Stimulated activated CD8-positive, alpha-beta memory T cell treated with anti-CD3 and anti-CD28 coated beads, Interleukin-12 subunit alpha, Interleukin-12 subunit beta, amount 100 ng/mL, for 24 hours (primary cell): ENCODE measurements around the gene TAPBPL.
"Not testable (repeated sequence)": the region's sequence is repeated elsewhere in the genome, so short reads cannot be mapped to it uniquely, and the experiment has no call there.

Source experiments
- DNase-seq: peaks from one replicate; pipeline ENCODE4 v3.0.0-alpha.2; 2020; ENCODE audit errors: extremely low read depth

Gene TAPBPL

DNA sequence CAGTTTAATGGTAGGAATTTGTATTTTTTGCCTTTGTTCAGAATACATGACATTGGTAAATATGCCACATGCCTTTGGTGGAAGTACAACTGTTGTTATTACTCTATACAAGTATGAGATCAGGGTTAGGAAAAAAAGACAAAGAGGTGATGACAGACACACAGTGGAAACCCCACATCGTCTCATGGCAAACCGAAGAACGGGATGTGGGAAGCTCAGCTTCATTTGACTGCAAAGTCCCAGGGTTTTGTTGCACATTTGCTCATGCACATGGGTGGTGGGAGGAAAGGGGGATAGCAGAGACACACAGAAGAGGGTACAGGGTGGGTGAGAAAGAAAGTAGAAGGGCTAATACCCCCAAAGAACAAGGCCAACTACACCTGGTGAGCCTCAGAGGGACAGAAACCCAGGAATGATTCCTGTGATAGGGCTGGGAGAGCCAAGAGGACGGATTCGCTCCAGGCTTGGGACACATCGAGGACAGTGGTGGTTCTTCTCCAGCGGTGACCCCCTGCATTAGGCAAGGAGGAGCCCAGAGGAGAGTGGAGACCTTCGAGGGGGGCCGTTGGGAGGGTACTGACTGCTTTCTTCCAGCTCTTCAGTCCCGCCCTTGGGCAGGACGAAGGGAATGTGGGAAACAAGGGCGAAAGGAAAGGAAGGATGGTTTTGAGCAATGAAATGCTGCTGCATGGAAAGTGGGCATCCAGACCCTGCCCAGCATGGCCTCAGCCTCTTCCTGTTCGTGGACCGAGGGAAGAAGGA lies 10.6 kb downstream of the TAPBPL start:
- DNase-seq: no peak

DNA sequence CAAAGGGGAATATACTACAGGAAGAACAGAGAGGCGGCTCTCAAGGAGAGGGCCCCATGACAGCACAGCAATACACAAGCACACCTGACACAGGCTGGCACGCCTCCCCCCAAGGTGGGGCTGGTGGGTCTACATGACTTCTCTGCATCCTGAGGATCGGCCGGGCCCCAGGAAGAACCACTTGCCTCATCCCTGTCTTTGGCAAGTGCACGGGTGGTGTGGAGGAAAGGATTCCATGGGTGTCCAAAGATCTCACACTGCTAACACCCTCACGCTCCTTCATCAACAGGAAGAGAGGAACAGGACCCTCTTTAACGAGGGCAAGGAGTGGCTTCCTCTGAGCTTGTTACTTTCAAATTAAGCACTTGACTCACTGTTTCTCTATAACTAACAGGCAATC lies 11.4 kb downstream of the TAPBPL start:
- no peak for DNase-seq

DNA sequence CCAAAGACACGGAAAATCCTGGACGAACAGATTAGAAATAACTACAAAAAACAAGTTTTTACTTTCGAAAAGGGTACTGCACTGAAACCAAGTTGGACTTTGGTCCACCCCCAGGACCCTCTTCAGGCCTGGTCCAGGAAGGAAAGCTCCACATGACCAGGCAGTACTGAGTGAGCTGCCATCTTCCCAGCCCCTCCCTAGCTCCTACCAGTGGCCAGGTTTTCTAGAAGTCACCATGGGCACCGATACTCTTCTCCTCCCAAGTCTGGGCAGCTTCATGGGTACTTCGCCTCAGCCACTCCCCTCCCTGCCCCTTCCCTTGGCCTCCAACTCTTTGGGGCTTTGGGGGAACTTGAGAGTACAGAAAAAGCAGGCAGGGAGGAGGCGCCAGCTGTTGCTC lies 12.0 kb downstream of the TAPBPL start:
- DNase-seq: no peak

DNA sequence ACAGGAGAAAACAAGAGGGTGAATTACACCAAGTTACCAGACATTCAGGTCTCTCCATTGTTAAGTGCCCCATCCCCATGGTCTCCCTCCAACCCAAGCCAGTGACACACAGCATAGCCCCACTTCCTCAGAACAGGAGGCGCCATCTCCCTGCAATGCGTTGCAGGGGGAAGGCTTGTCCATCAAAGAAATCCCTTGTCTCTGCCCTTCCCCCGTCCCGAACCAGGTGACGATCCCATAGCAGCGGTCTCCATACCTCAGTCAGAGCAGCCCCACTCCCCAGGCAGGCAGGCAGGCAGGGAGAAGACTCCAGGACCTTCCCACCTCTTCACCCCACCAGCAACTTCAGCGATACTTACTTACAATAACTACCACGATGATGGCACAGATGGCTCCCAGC lies 12.7 kb downstream of the TAPBPL start:
- DNase-seq: no peak

DNA sequence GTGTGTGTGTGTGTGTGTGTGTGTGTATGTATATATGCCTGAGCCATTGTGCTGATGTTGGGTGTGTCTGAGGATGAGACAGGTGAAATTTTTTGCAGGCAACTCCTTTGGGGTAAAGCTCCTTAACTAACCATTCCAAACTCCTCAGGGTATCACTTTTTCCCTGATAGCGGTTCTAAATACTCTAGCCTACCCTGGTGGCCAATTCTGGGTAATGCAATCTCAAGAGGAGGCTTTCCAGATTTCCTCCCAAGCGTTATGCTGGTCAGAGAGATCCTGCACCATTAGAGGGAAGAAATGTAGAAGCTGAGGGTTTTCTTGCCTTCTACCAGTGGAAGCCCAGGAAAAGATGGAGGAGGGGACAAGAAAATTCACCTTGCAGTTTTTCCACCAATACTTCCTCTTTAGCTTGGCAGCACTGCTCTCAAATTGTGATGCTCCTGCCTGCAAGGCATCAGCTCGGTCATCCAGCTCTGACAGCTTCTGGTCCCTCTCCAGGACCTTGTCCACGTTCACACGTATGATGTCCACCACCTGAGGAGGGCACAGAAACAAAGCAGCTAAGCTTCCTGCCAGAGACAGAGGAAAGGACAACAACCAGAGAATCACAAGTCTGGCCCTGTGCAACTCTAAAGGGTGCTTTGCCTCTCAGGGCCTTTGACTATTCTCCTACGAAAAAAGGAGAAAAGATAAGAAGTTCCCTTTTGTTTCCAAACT lies 13.8 kb downstream of the TAPBPL start:
- no peak for DNase-seq

DNA sequence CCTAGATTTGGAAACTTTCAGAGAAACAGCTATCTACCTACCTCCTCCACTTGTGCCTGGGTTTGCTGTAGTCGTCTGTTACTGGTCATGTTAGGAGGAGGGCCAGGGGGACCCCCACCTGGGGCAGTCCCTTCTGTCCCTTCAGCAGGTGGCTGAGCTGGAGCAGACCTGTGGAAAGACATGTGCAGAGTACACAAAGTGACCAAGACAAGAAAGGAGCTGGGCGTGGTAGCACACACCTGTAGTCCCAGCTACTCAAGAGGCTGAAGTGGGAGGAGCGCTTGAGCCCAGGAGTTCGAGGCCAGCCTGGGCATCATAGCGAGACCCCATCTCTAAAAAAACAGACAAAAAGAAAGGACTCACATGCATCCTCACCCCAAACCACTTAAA lies 14.3 kb downstream of the TAPBPL start:
- no peak for DNase-seq

DNA sequence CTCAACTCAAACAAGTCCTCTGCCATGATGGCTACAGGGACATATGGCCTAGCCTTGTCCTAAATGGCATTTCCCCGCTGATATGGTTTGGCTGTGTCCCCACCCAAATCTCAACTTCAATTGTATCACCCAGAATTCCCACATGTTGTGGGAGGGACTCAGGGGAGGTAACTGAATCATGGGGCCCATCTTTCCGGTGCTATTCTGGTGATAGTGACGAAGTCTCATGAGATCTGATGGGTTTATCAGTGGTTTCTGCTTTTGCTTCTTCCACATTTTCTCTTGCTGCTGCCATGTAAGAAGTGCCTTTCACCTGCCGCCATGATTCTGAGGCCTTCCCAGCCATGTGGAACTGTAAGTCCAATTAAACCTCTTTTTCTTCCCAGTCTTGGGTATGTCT lies 14.9 kb downstream of the TAPBPL start:
- DNase-seq: not testable (repeated sequence)

DNA sequence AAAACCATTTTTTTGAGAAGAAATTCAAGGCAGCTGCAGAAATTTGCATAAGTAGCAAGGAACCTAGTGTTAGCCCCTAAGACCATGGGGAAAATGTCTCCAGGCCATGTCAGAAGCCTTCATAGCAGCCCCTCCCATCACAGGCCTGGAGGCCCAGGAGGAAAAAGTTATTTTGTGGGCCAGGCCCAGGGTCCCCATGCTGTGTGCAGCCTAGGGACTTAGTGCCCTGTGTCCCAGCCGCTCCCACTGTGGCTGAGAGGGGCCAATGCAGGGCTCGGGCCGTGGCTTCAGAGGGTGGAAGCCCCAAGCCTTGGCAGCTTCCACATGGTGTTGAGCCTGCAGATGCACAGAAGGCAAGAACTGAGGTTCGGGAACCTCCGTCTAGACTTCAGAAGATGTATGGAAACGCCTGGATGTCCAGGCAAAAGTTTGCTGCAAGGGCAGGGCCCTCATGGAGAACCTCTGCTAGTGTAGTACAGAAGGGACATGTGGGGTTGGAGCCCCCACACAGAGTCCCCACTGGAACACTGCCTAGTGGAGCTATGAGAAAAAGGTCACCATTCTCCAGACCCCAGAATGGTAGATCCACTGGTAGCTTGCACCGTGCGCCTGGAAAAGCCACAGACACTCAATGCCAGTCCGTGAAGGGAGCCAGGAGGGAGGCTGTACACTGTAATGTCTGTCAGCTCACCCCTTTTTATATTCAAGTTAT lies 15.9 kb downstream of the TAPBPL start:
- not testable (repeated sequence) for DNase-seq

DNA sequence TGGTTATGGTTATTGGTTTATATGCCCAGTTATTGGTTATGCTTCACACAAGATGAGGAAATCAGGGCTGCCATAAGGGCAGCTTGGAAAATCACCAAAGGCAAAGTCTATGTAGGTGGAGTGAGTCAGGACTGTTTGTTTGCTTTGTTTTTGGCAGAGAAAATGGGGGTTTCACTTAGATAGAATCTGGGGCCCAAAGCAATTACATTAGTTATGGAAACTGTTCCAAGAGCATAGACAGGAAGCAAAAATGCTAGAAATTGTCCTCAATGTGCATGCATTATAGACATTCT lies 16.4 kb downstream of the TAPBPL start:
- no peak for DNase-seq

DNA sequence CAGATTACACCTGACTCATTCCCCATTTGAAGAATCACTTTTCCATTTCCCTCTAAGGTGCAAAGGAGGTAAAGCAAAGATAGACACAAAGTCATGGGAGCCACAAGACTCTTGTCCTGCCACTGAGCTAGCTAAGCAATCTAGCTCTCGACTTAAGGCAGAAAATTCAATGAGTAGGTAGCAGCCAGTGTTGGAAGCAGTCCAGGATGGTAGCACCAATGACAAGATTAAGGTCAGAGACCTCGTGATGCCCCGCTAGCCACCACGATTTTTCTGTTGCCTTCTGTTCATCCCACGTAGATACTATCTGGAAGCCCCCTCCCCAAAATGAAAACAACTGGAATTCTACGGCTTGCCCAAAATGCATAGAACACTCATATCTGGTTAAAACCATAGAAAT lies 17.2 kb downstream of the TAPBPL start:
- no peak for DNase-seq

DNA sequence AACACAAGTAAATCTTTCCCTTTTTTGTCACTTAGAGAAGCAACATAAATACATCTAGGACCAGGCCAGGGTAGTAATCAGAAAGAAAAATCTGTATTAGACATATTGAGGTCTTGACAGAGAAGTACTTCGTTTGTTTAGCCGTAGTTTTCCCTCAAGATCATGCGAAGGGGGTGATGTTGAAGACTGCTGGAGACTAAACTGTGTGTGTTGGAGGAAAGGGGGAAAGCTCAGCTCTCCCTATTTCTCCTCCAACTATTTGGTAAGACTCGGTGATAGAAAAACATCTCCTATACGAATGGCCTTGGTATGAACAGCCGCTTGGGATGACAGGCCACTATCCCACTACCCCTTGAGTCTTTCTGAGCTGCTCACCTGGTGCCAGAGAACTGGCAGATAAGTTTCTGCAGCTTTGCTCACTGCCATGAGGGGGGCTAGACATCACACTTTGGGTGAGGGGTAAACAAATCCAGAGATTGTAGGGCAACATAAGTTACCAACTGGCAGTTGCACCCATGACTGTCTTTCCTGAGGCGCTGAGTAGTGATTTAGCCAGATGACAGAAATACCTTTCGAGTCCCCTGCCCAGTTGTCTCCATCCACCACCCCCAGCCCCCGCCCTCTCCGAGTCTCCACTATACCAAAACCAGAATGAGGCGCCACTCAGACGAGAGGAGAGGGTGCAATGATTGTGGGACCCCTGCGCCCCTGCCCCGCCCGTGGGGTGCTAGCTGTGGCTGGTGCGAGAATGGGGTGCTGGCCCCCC lies 17.9 kb downstream of the TAPBPL start:
- no peak for DNase-seq

DNA sequence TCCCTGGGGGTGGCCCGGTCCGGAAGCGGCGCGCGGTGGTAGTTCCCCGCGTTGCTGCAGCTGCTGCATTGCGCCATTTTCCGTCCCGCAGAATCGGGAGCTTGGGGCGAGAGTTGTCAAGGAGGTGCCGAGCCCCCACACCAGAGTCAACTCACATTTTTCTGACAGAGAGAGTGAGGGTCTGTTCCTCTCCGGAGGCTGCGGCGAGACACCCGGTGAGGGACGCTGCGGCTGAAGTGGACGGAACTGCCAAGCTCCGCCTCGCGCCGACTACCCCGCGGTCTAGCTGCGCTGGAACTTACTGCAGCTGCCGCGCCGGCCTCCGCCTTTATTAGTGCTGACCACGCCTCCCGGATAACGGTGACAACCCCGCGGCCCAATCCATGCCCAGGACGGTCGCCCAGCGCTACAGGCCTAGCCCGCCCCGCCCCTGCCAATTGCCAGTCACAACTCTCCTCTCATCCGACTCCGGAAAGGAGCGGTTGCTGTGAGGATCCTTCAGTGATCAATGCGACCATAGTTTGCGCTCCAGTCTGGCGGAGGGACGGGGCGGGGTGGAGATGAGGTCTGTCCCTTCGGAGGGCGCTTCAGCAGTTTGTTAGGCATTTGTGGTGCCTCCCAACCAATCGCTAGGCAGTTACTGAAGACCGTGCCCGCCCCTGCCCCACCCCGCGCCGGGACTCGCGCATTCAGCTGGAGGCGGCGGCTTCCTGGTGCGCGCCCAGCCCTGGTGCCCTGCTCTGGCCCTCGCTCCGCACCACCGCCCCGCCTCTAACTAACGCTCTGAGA lies 18.7 kb downstream of the TAPBPL start, which contains the start of gene VAMP1:
VAMP1 (minus strand) TSS at position 303 of the 789 bp plus-strand sequence; CDS start at position 157, 146 bp downstream.
- DNase-seq: peak; percentile 95

DNA sequence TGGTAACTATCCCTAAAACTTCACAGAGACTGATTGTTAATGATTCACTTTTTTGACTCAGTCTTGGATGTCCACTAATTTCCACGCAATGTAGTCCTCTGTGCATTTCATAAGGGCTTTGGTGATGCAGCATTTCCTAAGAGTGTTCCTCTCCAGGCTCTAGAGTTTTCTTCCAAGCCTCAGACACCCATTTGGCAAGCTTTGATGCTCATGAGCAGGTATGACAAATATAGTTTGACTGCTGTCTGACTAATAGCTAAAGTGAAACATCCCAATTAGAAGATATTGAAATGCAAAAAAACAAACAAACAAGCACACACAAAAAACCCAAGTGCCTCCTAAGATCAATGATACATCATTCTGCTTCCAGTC lies 20.1 kb downstream of the TAPBPL start:
- DNase-seq: no peak

DNA sequence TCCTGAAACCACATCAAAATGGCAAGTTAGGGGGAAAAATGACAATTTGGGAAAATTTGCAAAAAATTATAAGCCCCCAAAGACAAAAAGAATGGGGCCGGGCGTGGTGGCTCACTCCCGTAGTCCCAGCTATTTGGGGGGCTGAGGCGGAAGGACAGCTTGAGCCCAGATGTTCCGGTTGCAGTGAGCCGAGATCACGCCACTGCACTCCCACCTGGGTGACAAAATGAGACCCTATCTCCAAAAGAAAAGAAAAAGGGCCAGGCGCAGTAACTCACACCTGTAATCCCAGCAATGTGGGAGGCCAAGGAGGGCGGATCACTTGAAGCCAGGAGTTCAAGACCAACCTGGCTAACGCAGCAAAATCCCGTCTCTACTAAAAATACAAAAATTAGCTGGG lies 20.6 kb downstream of the TAPBPL start:
- DNase-seq: no peak

DNA sequence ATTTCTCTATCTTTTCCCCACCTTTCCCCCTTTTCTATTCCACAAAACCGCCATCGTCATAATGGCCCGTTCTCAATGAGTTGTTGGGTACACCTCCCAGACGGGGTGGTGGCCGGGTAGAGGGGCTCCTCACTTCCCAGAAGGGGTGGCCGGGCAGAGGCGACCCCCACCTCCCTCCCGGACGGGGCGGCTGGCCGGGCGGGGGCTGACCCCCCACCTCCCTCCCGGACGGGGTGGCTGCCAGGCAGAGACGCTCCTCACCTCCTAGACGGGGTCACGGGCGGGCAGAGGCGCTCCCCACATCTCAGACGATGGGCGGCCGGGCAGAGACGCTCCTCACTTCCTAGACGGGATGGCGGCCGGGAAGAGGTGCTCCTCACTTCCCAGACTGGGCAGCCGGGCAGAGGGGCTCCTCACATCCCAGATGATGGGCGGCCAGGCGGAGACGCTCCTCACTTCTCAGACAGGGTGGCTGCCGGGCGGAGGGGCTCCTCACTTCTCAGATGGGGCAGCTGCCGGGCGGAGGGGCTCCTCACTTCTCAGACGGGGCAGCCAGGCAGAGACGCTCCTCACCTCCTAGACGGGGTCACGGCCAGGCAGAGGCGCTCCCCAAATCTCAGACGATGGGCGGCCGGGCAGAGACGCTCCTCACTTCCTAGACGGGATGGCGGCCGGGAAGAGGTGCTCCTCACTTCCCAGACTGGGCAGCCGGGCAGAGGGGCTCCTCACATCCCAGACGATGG lies 23.6 kb downstream of the TAPBPL start:
- DNase-seq: not testable (repeated sequence)

DNA sequence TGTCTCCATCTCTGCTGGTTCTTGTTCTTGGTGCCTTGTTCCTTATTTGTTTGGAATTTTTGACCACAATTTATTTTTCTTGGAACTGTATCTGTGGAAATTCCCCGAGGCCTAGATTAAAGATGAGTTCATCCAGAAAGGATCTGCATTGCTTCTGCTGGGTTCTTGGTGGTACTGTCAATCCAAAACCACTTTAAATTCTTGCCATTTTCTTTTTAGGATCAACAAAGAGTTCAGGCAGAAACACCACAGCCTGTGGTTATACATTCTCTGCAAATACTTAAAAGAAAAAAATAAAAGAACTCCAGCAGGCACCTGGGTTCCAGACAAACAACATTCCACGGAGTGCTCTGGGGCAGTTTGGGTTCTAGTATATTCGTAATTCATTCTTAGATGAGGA lies 24.6 kb downstream of the TAPBPL start:
- no peak for DNase-seq

DNA sequence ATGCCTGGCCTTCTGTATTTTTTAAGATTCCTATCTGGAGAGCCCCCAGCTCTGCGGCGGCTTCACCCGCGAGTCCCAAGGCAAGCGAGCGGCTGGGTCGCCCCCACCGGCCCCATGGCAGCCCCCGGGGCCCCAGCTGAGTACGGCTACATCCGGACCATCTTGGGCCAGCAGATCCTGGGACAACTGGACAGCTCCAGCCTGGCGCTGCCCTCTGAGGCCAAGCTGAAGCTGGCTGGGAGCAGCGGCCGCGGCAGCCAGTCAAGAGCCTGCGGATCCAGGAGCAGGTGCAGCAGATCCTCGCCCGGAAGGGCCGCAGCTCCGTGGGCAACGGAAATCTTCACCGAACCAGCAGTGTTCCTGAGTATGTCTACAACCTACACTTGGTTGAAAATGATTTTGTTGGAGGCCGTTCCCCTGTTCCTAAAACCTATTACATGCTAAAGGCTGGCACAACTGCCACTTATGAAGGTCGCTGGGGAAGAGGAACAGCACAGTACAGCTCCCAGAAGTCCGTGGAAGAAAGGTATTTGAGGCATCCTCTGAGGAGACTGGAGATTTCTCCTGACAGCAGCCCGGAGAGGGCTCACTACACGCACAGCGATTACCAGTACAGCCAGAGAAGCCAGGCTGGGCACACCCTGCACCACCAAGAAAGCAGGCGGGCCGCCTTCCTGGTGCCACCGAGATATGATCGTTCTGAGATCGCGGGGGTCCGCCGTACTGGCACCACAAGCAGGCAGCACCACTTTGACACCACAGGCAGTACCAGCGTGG lies 25.9 kb downstream of the TAPBPL start:
- not testable (repeated sequence) for DNase-seq

DNA sequence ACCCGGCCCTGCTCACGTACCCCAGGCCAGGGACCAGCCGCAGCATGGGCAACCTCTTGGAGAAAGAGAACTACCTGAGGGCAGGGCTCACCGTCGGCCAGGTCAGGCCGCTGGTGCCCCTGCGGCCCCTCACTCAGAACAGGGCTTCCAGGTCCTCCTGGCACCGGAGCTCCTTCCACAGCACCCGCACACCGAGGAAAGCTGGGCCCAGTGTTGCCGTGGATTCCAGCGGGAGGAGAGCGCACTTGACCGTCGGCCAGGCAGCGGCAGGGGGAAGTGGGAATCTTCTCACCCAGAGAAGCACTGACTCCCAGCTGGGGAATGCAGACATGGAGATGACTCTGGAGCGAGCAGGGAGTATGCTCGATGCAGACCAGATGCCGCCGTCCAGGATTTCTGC lies 26.6 kb downstream of the TAPBPL start:
- DNase-seq: no peak

DNA sequence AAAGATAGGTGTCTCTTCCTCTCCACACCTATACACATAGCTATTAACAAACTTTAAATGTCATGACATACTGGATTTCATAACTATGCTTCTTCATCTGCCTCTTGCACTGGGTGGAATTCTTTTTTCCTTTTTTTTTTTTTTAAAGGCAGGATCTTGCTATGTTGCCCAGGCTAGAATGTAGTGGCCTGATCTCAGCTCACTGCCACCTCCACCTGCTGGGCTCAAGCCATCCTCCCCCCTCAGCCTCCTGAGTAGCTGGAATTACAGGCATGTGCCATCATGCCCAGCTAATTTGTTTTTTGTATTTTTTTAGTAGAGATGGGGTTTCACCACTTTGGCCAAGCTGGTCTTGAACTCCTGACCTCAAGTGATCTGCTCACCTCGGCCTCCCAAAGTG lies 36.4 kb downstream of the TAPBPL start:
- no peak for DNase-seq

DNA sequence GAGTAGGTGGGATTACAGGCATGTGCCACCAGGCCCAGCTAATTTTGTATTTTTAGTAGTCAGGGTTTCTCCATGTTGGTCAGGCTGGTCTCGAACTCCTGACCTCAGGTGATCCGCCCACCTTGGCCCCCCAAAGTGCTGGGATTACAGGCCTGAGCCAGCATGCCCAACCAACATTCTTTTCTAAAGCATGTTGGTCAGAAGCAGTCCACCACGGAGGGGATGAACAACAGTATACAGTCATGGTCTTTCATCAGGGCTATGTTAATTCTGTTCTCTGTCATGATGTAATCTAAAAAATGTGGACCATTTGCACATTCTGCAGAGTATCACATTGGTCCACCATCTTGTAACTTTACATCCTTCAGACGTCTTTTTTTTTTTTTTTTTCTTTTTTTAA lies 37.6 kb downstream of the TAPBPL start:
- no peak for DNase-seq
